BLaER1 treated with 17β-estradiol and CSF1 and Interleukin-3, amounts not matched to agents 10 nM and 100 nM (cell line): ENCODE data around the gene POU6F2.

Source experiments
- H3K27ac ChIP-seq, 11 experiments: shearing (Covaris generic); formaldehyde crosslinking; 2 replicates each; pipeline ENCODE4 v1.8.1; 2022
- H3K27me3 ChIP-seq, 11 experiments: shearing (Covaris generic); formaldehyde crosslinking; 2 replicates each; pipeline ENCODE4 v1.8.1; 2022
- H3K36me3 ChIP-seq, 11 experiments: shearing (Covaris generic); formaldehyde crosslinking; 2 replicates each; pipeline ENCODE4 v1.8.1; 2022
- H3K4me1 ChIP-seq, 10 experiments: shearing (Covaris generic); formaldehyde crosslinking; 2 replicates each; pipeline ENCODE4 v1.8.1; 2022
- H3K4me2 ChIP-seq, 11 experiments: shearing (Covaris generic); formaldehyde crosslinking; 2 replicates each; pipeline ENCODE4 v1.8.1; 2022
- H3K4me3 ChIP-seq, 10 experiments: shearing (Covaris generic); formaldehyde crosslinking; 2 replicates each; pipeline ENCODE4 v1.8.1; 2022
- H3K9ac ChIP-seq, 11 experiments: shearing (Covaris generic); formaldehyde crosslinking; 2 replicates each; pipeline ENCODE4 v1.8.1; 2022
- H3K9me3 ChIP-seq, 11 experiments: shearing (Covaris generic); formaldehyde crosslinking; replicated peaks in 1 of 11; 2 replicates each; pipeline ENCODE4 v1.8.1; 2022
- H4K20me1 ChIP-seq, 11 experiments: shearing (Covaris generic); formaldehyde crosslinking; 2 replicates each; pipeline ENCODE4 v1.8.1; 2022
- Cebpa-rat ChIP-seq, 11 experiments: shearing (Covaris generic); IDR thresholded peaks; 2 replicates each; pipeline ENCODE4 v1.8.1; 2022

The POU6F2 gene

GRCh38 chr7:39432807-39433416, 455.2 kb downstream of the POU6F2 start:
- TF ChIP-seq Cebpa-rat (IDR thresholded peaks at IDR 0.05) = no peak
- no peak overlapping the region for H3K27ac ChIP-seq
- no peaks in the 10 kb centered on the region for H4K20me1 ChIP-seq
- peaks cover 0 to 18% (median 11%) of the 10 kb centered on the region in 11 experiments; a peak in 14 of 22 replicates for H3K9me3 ChIP-seq
- peak overlapping the region; percentile 45 to 76 (median 64) for H3K4me2 ChIP-seq
- H3K27me3 ChIP-seq = no peaks in the 10 kb centered on the region
- H3K9ac ChIP-seq = no peak overlapping the region
- H3K4me1 ChIP-seq = peaks cover 21 to 41% (median 34%) of the 10 kb centered on the region in 10 experiments
- H3K4me3 ChIP-seq = no peak overlapping the region
- H3K36me3 ChIP-seq = no peaks in the 10 kb centered on the region

- no peak overlapping the region for H3K27ac ChIP-seq
- peaks cover 0 to 21% (median 11%) of the 10 kb centered on the region in 11 experiments; a peak in 14 of 22 replicates for H3K9me3 ChIP-seq
- no peak overlapping the region for H3K4me3 ChIP-seq
- H3K4me1 ChIP-seq = peaks cover 21 to 41% (median 34%) of the 10 kb centered on the region in 10 experiments
- H3K27me3 ChIP-seq = no peaks in the 10 kb centered on the region
- no peak overlapping the region for H3K9ac ChIP-seq
- TF ChIP-seq Cebpa-rat (IDR thresholded peaks at IDR 0.05) = no peak
- peak overlapping the region; percentile 45 to 76 (median 60) for H3K4me2 ChIP-seq
- H4K20me1 ChIP-seq = no peaks in the 10 kb centered on the region
- H3K36me3 ChIP-seq = no peaks in the 10 kb centered on the region
Measured at GRCh38 chr7:39433550-39433949, 455.8 kb downstream of the POU6F2 start.

GRCh38 chr7:39434012-39434411, 456.3 kb downstream of the POU6F2 start:
- TF ChIP-seq Cebpa-rat (IDR thresholded peaks at IDR 0.05) = no peak
- Histone ChIP-seq H3K9ac (no peak overlapping the region), H3K27me3 (no peaks in the 10 kb centered on the region), H3K4me2 (peak overlapping the region; percentile 45 to 76 (median 60)), H4K20me1 (no peaks in the 10 kb centered on the region), H3K4me3 (no peak overlapping the region), H3K9me3 (peaks cover 0 to 24% (median 11%) of the 10 kb centered on the region in 11 experiments; a peak in 15 of 22 replicates), H3K4me1 (peaks cover 21 to 41% (median 34%) of the 10 kb centered on the region in 10 experiments), H3K36me3 (no peaks in the 10 kb centered on the region), H3K27ac (no peak overlapping the region)

- Histone ChIP-seq H3K4me2 (no peak overlapping the region), H3K27ac (no peak overlapping the region), H3K4me1 (no peaks in the 10 kb centered on the region), H3K4me3 (no peak overlapping the region), H3K9me3 (no peaks in the 10 kb centered on the region), H3K36me3 (no peaks in the 10 kb centered on the region), H3K27me3 (no peaks in the 10 kb centered on the region), H3K9ac (no peak overlapping the region), H4K20me1 (no peaks in the 10 kb centered on the region)
- TF ChIP-seq Cebpa-rat (IDR thresholded peaks at IDR 0.05) = no peak
Measured at GRCh38 chr7:39446546-39446945, 468.8 kb downstream of the POU6F2 start.

GRCh38 chr7:39451901-39452300, 474.2 kb downstream of the POU6F2 start:
- no peak overlapping the region for H3K4me3 ChIP-seq
- no peak overlapping the region for H3K9ac ChIP-seq
- no peaks in the 10 kb centered on the region for H3K36me3 ChIP-seq
- TF ChIP-seq Cebpa-rat (IDR thresholded peaks at IDR 0.05) = no peak
- H3K27ac ChIP-seq = no peak overlapping the region
- no peaks in the 10 kb centered on the region for H3K4me1 ChIP-seq
- H3K4me2 ChIP-seq = no peak overlapping the region
- H4K20me1 ChIP-seq = no peaks in the 10 kb centered on the region
- H3K9me3 ChIP-seq = no peaks in the 10 kb centered on the region
- no peaks in the 10 kb centered on the region for H3K27me3 ChIP-seq

GRCh38 chr7:39453743-39454355, 476.1 kb downstream of the POU6F2 start:
- Histone ChIP-seq H3K9ac (no peak overlapping the region), H3K9me3 (no peaks in the 10 kb centered on the region), H3K4me3 (no peak overlapping the region), H3K36me3 (no peaks in the 10 kb centered on the region), H3K4me2 (no peak overlapping the region), H4K20me1 (no peaks in the 10 kb centered on the region), H3K4me1 (no peaks in the 10 kb centered on the region), H3K27ac (no peak overlapping the region), H3K27me3 (no peaks in the 10 kb centered on the region)
- no peak for TF ChIP-seq Cebpa-rat (IDR thresholded peaks at IDR 0.05)

- no peak overlapping the region for H3K4me3 ChIP-seq
Measured at GRCh38 chr7:39458061-39458745, 480.5 kb downstream of the POU6F2 start.

GRCh38 chr7:39459636-39460035, 481.9 kb downstream of the POU6F2 start:
- H3K36me3 ChIP-seq = no peaks in the 10 kb centered on the region
- H3K27me3 ChIP-seq = no peaks in the 10 kb centered on the region
- H3K9me3 ChIP-seq = no peaks in the 10 kb centered on the region
- peaks cover 7 to 23% (median 14%) of the 10 kb centered on the region in 10 experiments for H3K4me1 ChIP-seq
- TF ChIP-seq Cebpa-rat (IDR thresholded peaks at IDR 0.05) = no peak
- no peak overlapping the region for H3K4me2 ChIP-seq
- H4K20me1 ChIP-seq = no peaks in the 10 kb centered on the region
- H3K27ac ChIP-seq = no peak overlapping the region
- H3K4me3 ChIP-seq = no peak overlapping the region
- no peak overlapping the region for H3K9ac ChIP-seq

More at GRCh38 chr7:39458061-39458745, 480.5 kb downstream of the POU6F2 start:
- Histone ChIP-seq H3K36me3 (no peaks in the 10 kb centered on the region), H4K20me1 (no peaks in the 10 kb centered on the region), H3K27me3 (no peaks in the 10 kb centered on the region), H3K9me3 (no peaks in the 10 kb centered on the region), H3K27ac (no peak overlapping the region), H3K9ac (no peak overlapping the region), H3K4me2 (no peak overlapping the region), H3K4me1 (peaks cover 7 to 19% (median 13%) of the 10 kb centered on the region in 10 experiments)
- no peak for TF ChIP-seq Cebpa-rat (IDR thresholded peaks at IDR 0.05)

GRCh38 chr7:39460486-39460885, 482.8 kb downstream of the POU6F2 start:
- Histone ChIP-seq H3K9ac (no peak overlapping the region), H3K4me3 (no peak overlapping the region), H3K4me1 (peaks cover 7 to 23% (median 14%) of the 10 kb centered on the region in 10 experiments), H3K27me3 (no peaks in the 10 kb centered on the region), H3K4me2 (peak overlapping the region in 2 of 11 experiments; percentile 66 to 71; a peak in 1 of 22 replicates), H4K20me1 (no peaks in the 10 kb centered on the region), H3K27ac (no peak overlapping the region), H3K36me3 (no peaks in the 10 kb centered on the region), H3K9me3 (no peaks in the 10 kb centered on the region)
- no peak for TF ChIP-seq Cebpa-rat (IDR thresholded peaks at IDR 0.05)
